Neural crest cell (in vitro differentiated cells): ENCODE results near the gene KRTAP10-4. TPM values are rescaled to one million over a fixed set of nuclear protein-coding genes. Genes with fewer than 3 reads are reported as not detected.
"Not testable (repeated sequence)": the region's sequence is repeated elsewhere in the genome, so short reads cannot be mapped to it uniquely, and the experiment has no call there.

ENCODE experiments used
- DNase-seq: peaks from one replicate; pipeline ENCODE4 v3.0.0; 2021; ENCODE audit warnings: low read depth, mixed read lengths, low spot score
- H3K27ac Mint-ChIP-seq: one replicate; pipeline ENCODE4 v1.8.0; 2021; ENCODE audit warnings: mild to moderate bottlenecking, mixed read lengths; ENCODE audit not compliant: unreplicated experiment
- H3K27me3 Mint-ChIP-seq: 2 replicates; pipeline ENCODE4 v1.8.0; 2021; ENCODE audit warnings: low read depth, mild to moderate bottlenecking, mixed read lengths
- H3K36me3 Mint-ChIP-seq: 2 replicates; pipeline ENCODE4 v1.8.0; 2021; ENCODE audit warnings: low read depth, mild to moderate bottlenecking, mixed read lengths
- H3K4me1 Mint-ChIP-seq: 2 replicates; pipeline ENCODE4 v1.8.0; 2021; ENCODE audit warnings: mixed read lengths
- H3K4me3 Mint-ChIP-seq: one replicate; pipeline ENCODE4 v1.8.0; 2021; ENCODE audit warnings: mild to moderate bottlenecking, mixed read lengths
- H3K9me3 Mint-ChIP-seq: 2 replicates; pipeline ENCODE4 v1.8.0; 2021; ENCODE audit warnings: mixed read lengths
- long read RNA-seq: library from polyadenylated mRNA; unstranded; transcript quantifications from one replicate; pipeline ENCODE4 v2.0.0, GENCODE V29; 2020
- total RNA-seq: library from RNA; stranded (reverse); gene quantifications from 2 replicates; pipeline ENCODE4 v1.2.1, GENCODE V29; 2021
- TF ChIP-seq, protein P1 (sequence below): fragments of 200-600 bp; sonication (generic); conservative IDR thresholded peaks from 2 replicates; pipeline ENCODE4 v1.5.0; 2021; ENCODE audit warnings: antibody characterized with exemption, mild to moderate bottlenecking

Gene KRTAP10-4, protein sequence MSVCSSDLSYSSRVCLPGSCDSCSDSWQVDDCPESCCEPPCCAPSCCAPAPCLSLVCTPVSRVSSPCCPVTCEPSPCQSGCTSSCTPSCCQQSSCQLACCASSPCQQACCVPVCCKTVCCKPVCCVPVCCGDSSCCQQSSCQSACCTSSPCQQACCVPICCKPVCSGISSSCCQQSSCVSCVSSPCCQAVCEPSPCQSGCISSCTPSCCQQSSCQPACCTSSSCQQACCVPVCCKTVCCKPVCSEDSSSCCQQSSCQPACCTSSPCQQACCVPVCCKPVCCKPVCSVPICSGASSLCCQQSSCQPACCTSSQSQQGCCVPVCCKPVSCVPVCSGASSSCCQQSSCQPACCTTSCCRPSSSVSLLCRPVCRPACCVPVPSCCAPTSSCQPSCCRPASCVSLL
- not detected in 2 replicates for total RNA-seq
- long read RNA-seq, result 0 reads

DNA sequence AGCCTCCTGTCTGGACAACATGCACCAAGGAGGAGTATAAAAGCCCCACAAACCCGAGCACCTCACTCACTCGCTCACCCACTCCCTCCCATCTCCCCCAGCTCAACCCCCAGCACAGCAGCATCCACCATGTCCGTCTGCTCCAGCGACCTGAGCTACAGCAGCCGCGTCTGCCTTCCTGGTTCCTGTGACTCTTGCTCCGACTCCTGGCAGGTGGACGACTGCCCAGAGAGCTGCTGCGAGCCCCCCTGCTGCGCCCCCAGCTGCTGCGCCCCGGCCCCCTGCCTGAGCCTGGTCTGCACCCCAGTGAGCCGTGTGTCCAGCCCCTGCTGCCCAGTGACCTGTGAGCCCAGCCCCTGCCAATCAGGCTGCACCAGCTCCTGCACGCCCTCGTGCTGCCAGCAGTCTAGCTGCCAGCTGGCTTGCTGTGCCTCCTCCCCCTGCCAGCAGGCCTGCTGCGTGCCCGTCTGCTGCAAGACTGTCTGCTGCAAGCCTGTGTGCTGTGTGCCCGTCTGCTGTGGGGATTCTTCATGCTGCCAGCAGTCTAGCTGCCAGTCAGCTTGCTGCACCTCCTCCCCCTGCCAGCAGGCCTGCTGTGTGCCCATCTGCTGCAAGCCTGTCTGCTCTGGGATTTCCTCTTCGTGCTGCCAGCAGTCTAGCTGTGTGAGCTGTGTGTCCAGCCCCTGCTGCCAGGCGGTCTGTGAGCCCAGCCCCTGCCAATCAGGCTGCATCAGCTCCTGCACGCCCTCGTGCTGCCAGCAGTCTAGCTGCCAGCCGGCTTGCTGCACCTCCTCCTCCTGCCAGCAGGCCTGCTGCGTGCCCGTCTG, at the start of gene KRTAP10-4:
Gene KRTAP10-4, plus strand, starts transcription at position 100 of the 827 bp plus-strand sequence. Its CDS starts 30 bp downstream, at position 130.
- Mint-ChIP-seq H3K27ac (peak within 1 kb of the TSS; percentile 43), H3K36me3 (peaks cover 11% of the 10 kb centered on the region), H3K9me3 (peaks cover 13% of the 10 kb centered on the region)
- not testable (repeated sequence) for DNase-seq, H3K4me3 Mint-ChIP-seq, H3K27me3 Mint-ChIP-seq, H3K4me1 Mint-ChIP-seq

DNA sequence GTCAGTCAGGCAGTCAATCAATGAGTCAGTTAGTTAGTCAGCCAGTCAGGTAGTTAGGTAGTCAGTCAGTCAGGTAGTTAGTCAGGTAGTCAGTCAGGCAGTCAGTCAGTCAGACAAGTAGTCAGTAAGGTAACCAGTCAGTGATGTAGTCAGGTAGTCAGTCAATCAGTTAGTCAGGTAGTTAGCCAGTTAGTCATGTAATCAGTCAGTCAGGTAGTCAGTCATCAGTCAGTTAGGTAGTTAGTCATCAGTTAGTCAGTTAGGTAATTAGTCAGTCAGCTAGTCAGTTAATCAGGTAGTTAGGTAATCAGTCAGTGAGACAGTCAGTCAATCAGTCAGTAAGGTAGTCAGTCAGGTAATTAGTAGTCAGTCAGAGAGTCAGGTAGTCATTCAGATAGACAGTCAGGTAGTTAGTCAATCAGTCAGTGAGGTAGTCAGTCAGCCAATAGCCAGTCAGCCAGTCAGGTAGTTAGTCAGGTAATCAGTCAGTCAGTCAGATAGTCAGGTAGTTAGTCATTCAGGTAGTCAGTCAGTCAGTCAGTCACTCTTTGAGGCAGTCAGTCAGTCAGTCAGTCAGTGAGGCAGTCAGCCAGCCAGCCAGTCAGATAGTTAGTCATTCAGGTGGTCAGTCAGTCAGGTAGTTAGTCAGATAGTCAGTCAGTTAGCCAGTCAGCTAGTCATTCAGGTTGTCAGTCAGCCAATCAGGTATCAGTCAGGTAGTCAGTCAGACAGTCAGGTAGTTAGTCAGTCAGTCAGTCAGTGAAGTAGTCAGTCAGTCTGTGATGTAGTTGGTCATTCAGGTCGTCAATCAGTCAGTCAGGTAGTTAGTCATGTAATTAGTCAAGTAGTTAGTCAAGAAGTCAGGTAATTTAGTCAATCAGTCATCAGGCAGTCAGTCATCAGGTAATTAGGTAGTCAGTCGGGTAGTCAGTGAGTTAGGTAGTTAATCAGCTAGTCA, 48.8 kb upstream of the KRTAP10-4 start:
- DNase-seq, result no peak
- H3K27me3 Mint-ChIP-seq, result no peaks in the 10 kb centered on the region
- TF ChIP-seq, protein P1, sequence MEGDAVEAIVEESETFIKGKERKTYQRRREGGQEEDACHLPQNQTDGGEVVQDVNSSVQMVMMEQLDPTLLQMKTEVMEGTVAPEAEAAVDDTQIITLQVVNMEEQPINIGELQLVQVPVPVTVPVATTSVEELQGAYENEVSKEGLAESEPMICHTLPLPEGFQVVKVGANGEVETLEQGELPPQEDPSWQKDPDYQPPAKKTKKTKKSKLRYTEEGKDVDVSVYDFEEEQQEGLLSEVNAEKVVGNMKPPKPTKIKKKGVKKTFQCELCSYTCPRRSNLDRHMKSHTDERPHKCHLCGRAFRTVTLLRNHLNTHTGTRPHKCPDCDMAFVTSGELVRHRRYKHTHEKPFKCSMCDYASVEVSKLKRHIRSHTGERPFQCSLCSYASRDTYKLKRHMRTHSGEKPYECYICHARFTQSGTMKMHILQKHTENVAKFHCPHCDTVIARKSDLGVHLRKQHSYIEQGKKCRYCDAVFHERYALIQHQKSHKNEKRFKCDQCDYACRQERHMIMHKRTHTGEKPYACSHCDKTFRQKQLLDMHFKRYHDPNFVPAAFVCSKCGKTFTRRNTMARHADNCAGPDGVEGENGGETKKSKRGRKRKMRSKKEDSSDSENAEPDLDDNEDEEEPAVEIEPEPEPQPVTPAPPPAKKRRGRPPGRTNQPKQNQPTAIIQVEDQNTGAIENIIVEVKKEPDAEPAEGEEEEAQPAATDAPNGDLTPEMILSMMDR, result no peak
- no peaks in the 10 kb centered on the region for H3K4me1 Mint-ChIP-seq
- no peaks in the 10 kb centered on the region for H3K9me3 Mint-ChIP-seq
- H3K36me3 Mint-ChIP-seq, result no peaks in the 10 kb centered on the region
- no peak overlapping the region for H3K4me3 Mint-ChIP-seq
- H3K27ac Mint-ChIP-seq, result no peak overlapping the region

DNA sequence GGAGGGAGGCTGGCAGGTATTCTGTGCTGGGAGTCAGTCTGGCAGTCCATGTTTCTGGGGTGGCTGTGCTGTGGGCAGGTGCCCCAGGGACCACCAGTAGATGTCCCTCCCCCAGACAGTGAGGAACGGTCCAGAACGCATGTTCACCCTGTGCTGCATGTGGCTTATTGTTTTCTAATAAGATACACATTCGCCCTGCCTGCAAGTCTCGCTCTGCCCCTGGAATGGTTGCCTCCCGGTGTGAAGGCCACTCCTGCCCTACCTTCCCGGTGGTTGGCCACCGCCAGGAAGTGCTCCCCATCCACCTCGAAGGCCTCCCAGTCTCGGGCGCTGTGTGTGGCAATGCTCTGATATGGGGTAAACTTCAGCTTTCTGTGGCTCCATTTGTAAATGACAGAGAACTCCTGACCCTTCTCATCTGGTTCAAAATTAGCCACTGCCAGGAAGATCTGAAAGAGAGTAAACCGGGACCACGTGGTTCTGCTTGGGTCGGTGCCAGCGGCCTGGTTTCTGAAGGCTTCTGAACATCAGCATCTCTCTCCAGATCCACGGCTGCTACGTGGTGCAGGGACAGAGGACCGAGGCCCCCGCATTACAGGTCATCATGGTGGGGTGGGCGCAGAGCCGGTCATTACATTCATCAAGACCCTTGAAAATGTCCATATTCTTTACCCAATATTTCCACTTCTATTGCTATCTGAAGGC, 48.0 kb upstream of the KRTAP10-4 start:
- Mint-ChIP-seq H3K4me3 (no peak overlapping the region), H3K36me3 (no peaks in the 10 kb centered on the region), H3K9me3 (peaks cover 4% of the 10 kb centered on the region), H3K27me3 (no peaks in the 10 kb centered on the region), H3K4me1 (no peaks in the 10 kb centered on the region), H3K27ac (no peak overlapping the region)
- TF ChIP-seq, protein P1, result no peak
- no peak for DNase-seq

DNA sequence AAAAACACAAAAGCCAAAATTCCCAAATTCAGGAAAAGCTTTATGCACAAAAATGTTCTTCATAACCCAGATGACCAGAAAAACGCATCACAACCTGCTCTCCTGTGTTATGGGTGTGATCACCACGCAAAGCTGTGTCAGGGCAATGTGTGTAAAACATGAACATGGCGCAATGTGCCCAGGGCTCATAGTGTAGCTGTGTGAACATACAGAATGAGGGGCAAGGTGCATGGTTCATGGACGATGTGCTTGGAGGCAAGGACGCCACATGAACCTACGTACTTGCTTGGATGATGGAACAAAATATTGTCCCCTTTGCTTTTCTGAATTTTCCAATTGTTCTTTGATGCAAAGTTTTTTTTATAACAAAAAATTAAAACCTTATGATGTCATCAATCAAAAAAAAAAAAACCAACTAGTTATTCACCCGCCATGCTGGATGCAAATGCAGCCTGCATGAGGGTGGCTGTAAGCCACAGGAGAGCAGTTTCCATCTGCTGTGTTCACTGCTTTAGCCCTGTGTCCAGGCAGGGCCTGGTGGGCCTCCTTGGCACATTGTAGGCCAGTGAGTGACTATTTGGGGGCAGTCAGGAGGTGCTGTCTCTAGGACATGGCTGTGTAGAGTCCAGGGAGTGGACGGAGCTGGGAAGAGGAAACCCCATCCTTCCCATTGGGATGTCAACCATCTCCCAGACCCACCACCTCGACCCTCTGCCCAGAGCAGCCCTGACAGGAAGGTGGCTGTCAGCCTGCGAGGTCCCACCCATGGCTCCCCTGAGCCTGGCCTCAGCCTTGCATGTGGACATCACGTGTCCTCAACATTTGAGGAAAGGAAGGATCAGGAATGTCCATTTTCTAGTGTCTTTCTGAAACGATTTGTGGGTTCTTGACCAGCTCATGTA, 47.2 kb upstream of the KRTAP10-4 start:
- no peaks in the 10 kb centered on the region for H3K36me3 Mint-ChIP-seq
- no peaks in the 10 kb centered on the region for H3K27me3 Mint-ChIP-seq
- no peak overlapping the region for H3K4me3 Mint-ChIP-seq
- DNase-seq, result no peak
- peaks cover 4% of the 10 kb centered on the region for H3K9me3 Mint-ChIP-seq
- TF ChIP-seq, protein P1, result no peak
- no peak overlapping the region for H3K27ac Mint-ChIP-seq
- H3K4me1 Mint-ChIP-seq, result no peaks in the 10 kb centered on the region
